Osteoblast (primary cell): ENCODE results near the gene SOX11. TPM values are rescaled to one million over a fixed set of nuclear protein-coding genes. Genes with fewer than 3 reads are reported as not detected.

Source experiments
- DNase-seq: peaks from one replicate; pipeline ENCODE4 v3.0.0; 2011; ENCODE audit warnings: low spot score, mixed read lengths; ENCODE audit not compliant: insufficient read length; ENCODE audit errors: missing footprints
- H2AFZ ChIP-seq: 2 replicates; pipeline ENCODE4 v1.6.0; 2011; ENCODE audit warnings: mild to moderate bottlenecking, low read length
- H3K27ac ChIP-seq: 2 replicates; pipeline ENCODE4 v1.5.1; 2011; ENCODE audit warnings: mild to moderate bottlenecking, low read depth, low read length, moderate library complexity
- H3K27me3 ChIP-seq: 2 replicates; pipeline ENCODE4 v1.6.0; 2012; ENCODE audit warnings: mild to moderate bottlenecking, control low read depth, inconsistent platforms, low read length, moderate library complexity; ENCODE audit not compliant: insufficient read depth
- H3K36me3 ChIP-seq: 2 replicates; pipeline ENCODE4 v1.5.1; 2011; ENCODE audit warnings: mild to moderate bottlenecking, low read length, control low read depth, moderate library complexity; ENCODE audit not compliant: insufficient read depth
- H3K4me1 ChIP-seq: 2 replicates; pipeline ENCODE4 v1.5.1; 2011; ENCODE audit warnings: mild to moderate bottlenecking, low read length, control low read depth, moderate library complexity; ENCODE audit not compliant: insufficient read depth
- H3K4me2 ChIP-seq: 2 replicates; pipeline ENCODE4 v1.6.0; 2011; ENCODE audit warnings: mild to moderate bottlenecking, low read length; ENCODE audit not compliant: insufficient read depth
- H3K4me3 ChIP-seq: fragments of 200-600 bp; sonication (generic); 3 replicates; pipeline ENCODE4 v1.5.1; 2012; ENCODE audit warnings: mild to moderate bottlenecking, low read length, inconsistent platforms; ENCODE audit not compliant: insufficient read depth
- H3K79me2 ChIP-seq: 2 replicates; pipeline ENCODE4 v1.6.0; 2012; ENCODE audit warnings: mild to moderate bottlenecking, low read length, control low read depth, inconsistent platforms; ENCODE audit not compliant: insufficient read depth
- H3K9me3 ChIP-seq: 2 replicates; pipeline ENCODE4 v1.5.1; 2011; ENCODE audit warnings: low read depth, low read length, control low read depth
- H4K20me1 ChIP-seq: 2 replicates; pipeline ENCODE4 v1.6.0; 2012; ENCODE audit warnings: mild to moderate bottlenecking, low read length, control low read depth; ENCODE audit not compliant: insufficient read depth
- total RNA-seq: library from RNA; depleted of rRNA; stranded (reverse); fragments of >200 nt; gene quantifications from 2 replicates; pipeline ENCODE4 v1.2.3, GENCODE V29; 2012
- TF ChIP-seq, protein P1 (sequence below): IDR thresholded peaks from 2 replicates; pipeline ENCODE4 v1.5.1; 2011; ENCODE audit warnings: mild to moderate bottlenecking, low read depth, low read length, moderate library complexity; ENCODE audit errors: extremely low read depth

Gene SOX11
- total RNA-seq, 1 donor: 0.72 TPM

DNA sequence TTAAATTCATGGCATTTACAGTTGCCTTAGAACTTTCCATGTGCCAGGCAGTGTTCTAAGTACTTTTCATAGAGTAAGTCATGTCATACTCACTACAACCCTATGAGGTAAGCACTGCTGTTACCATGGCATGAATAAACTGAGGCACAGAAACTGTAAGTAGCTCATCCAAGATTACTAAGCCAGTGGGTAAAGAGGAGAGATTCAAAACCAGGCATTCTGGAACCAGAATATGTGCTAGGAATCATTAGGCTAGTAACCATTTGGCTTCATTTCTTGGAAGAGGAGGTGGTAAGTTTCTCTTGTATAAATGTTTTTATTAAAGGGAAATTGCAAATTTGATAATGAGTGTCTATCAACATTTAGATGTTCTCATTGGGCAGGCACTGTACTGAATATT is 35.1 kb downstream of the SOX11 start:
- H4K20me1 ChIP-seq: no peaks in the 10 kb centered on the region
- no peak overlapping the region for H3K4me3 ChIP-seq
- H3K4me1 ChIP-seq: no peaks in the 10 kb centered on the region
- no peak for DNase-seq
- no peak overlapping the region for H2AFZ ChIP-seq
- H3K27me3 ChIP-seq: no peaks in the 10 kb centered on the region
- no peaks in the 10 kb centered on the region for H3K36me3 ChIP-seq
- H3K79me2 ChIP-seq: no peaks in the 10 kb centered on the region
- no peak overlapping the region for H3K4me2 ChIP-seq
- H3K9me3 ChIP-seq: no peaks in the 10 kb centered on the region
- TF ChIP-seq, protein P1, sequence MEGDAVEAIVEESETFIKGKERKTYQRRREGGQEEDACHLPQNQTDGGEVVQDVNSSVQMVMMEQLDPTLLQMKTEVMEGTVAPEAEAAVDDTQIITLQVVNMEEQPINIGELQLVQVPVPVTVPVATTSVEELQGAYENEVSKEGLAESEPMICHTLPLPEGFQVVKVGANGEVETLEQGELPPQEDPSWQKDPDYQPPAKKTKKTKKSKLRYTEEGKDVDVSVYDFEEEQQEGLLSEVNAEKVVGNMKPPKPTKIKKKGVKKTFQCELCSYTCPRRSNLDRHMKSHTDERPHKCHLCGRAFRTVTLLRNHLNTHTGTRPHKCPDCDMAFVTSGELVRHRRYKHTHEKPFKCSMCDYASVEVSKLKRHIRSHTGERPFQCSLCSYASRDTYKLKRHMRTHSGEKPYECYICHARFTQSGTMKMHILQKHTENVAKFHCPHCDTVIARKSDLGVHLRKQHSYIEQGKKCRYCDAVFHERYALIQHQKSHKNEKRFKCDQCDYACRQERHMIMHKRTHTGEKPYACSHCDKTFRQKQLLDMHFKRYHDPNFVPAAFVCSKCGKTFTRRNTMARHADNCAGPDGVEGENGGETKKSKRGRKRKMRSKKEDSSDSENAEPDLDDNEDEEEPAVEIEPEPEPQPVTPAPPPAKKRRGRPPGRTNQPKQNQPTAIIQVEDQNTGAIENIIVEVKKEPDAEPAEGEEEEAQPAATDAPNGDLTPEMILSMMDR: no peak
- no peak overlapping the region for H3K27ac ChIP-seq

DNA sequence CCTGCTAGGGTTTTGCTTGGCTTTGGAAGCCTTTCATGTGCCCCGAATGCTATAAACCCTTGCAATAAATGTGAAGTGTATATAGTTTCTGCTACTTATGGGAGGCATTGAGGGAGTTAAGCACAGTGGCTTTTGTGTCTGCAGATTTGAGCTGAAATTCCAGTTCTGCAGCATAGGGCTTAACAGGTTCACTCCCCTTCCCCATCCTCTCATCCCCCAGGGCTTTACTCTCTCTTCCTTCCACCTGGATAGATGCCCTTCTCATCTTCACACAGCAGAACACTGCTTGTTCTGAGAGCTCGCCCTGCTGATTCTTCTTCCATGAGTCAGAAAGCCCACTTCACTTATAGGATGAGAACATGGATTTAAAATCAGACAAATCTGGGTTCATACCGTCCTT is 37.2 kb downstream of the SOX11 start:
- Histone ChIP-seq H2AFZ (no peak overlapping the region), H3K4me2 (no peak overlapping the region), H3K36me3 (no peaks in the 10 kb centered on the region), H3K79me2 (no peaks in the 10 kb centered on the region), H3K4me1 (no peaks in the 10 kb centered on the region), H3K27me3 (no peaks in the 10 kb centered on the region), H3K27ac (no peak overlapping the region), H4K20me1 (no peaks in the 10 kb centered on the region), H3K9me3 (no peaks in the 10 kb centered on the region), H3K4me3 (no peak overlapping the region)
- no peak for DNase-seq
- TF ChIP-seq, protein P1: no peak

DNA sequence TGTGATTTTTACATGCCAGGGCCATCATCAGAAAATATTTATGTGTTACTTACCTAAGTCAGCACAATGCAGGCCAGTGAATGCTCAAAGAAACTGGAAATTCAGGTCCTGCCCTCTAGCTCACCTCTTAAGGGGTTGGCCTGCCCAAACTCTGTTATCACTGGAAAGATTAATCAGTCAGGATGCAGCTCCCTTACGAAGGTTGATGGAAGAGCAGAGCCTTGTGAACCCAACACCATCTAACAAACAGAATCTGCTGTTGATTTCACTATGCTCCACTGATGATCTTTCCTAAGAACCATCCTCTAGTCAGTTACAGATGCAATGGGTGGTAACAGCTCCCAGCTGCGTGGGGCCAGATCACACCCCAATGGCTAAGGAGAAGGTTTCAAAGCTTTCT is 38.2 kb downstream of the SOX11 start:
- TF ChIP-seq, protein P1: no peak
- Histone ChIP-seq H3K4me3 (no peak overlapping the region), H3K4me1 (no peaks in the 10 kb centered on the region), H3K27me3 (no peaks in the 10 kb centered on the region), H3K27ac (no peak overlapping the region), H3K36me3 (no peaks in the 10 kb centered on the region), H4K20me1 (no peaks in the 10 kb centered on the region), H2AFZ (no peak overlapping the region), H3K79me2 (no peaks in the 10 kb centered on the region), H3K4me2 (no peak overlapping the region), H3K9me3 (no peaks in the 10 kb centered on the region)
- DNase-seq: no peak

DNA sequence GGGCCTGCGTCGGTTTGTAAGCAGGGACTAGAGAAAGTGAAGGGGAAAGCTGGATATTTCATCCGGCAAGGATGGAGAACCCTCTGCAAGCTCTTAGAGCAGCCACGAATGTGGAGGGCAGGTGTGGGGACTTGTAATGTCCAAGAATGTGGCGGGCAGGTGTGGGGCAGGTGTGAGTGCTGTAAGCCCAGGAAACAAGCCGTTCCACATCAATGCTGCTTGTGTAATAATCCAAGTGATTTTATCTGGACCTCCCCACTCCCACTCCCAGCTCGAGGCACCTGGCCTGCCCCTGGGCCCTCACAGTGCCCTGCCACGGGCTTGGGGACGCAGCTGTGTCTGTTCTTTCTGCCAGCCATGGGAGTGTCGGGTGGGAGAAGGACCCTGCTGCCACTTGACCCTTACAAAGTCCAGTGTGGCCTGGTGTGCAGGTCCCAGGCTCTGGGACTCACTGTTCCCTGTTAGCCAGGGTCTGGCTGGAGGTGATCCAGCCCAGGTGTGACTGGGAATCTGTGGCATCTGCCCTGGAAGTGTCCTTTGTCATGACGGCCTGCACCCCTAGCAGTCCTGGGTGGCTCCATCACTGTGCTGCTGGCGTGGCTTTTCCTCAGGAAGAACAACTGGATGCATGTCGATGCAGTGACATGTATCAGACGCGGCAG is 42.8 kb downstream of the SOX11 start:
- no peaks in the 10 kb centered on the region for H3K27me3 ChIP-seq
- H3K27ac ChIP-seq: no peak overlapping the region
- no peak overlapping the region for H3K4me3 ChIP-seq
- no peak overlapping the region for H3K4me2 ChIP-seq
- H3K9me3 ChIP-seq: no peaks in the 10 kb centered on the region
- no peaks in the 10 kb centered on the region for H3K4me1 ChIP-seq
- no peaks in the 10 kb centered on the region for H3K36me3 ChIP-seq
- no peak overlapping the region for H2AFZ ChIP-seq
- no peak for DNase-seq
- no peaks in the 10 kb centered on the region for H3K79me2 ChIP-seq
- TF ChIP-seq, protein P1: no peak
- no peaks in the 10 kb centered on the region for H4K20me1 ChIP-seq
